IMR-90 (cell line): ENCODE measurements around the gene SDHA.

Experiments
- BHLHE40 ChIP-seq: fragments of 150-350 bp; IDR thresholded peaks from 2 replicates; pipeline ENCODE4 v1.6.1; 2016; ENCODE audit warnings: mild to moderate bottlenecking, low read depth, low read length
- CEBPB ChIP-seq: IDR thresholded peaks from 2 replicates; pipeline ENCODE4 v1.6.1; 2012; ENCODE audit warnings: low read depth, low read length, improper control_type of control experiment
- CTCF ChIP-seq: conservative IDR thresholded peaks from 2 replicates; pipeline ENCODE4 v1.5.1; 2012; ENCODE audit warnings: mild to moderate bottlenecking, low read depth, low read length, improper control_type of control experiment
- MAFK ChIP-seq: IDR thresholded peaks from 2 replicates; pipeline ENCODE4 v1.6.1; 2012; ENCODE audit warnings: low read depth, low read length, improper control_type of control experiment
- MXI1 ChIP-seq: IDR thresholded peaks from 2 replicates; pipeline ENCODE4 v1.6.1; 2012; ENCODE audit warnings: low read depth, mild to moderate bottlenecking, low read length, moderate library complexity, borderline replicate concordance
- NFE2L2 ChIP-seq: fragments of 150-350 bp; IDR thresholded peaks from 2 replicates; pipeline ENCODE4 v1.6.1; 2016; ENCODE audit warnings: low read depth, mild to moderate bottlenecking, low read length
- POLR2A ChIP-seq: IDR thresholded peaks from 2 replicates; pipeline ENCODE4 v1.6.1; 2012; ENCODE audit warnings: mild to moderate bottlenecking, low read depth, low read length
- RAD21 ChIP-seq: IDR thresholded peaks from 2 replicates; pipeline ENCODE4 v1.6.1; 2012; ENCODE audit warnings: low read length, improper control_type of control experiment
- RCOR1 ChIP-seq: IDR thresholded peaks from 2 replicates; pipeline ENCODE4 v1.6.1; 2012; ENCODE audit warnings: mild to moderate bottlenecking, low read length, improper control_type of control experiment; ENCODE audit not compliant: insufficient replicate concordance
- SMC3 ChIP-seq: fragments of 150-350 bp; IDR thresholded peaks from 2 replicates; pipeline ENCODE4 v1.6.1; 2016; ENCODE audit warnings: low read depth, mild to moderate bottlenecking, antibody characterized with exemption, low read length, moderate library complexity
- TF ChIP-seq, protein P1 (sequence below): fragments of 150-350 bp; IDR thresholded peaks from 2 replicates; pipeline ENCODE4 v1.6.1; 2017; ENCODE audit warnings: mild to moderate bottlenecking, antibody characterized with exemption, low read length, low read depth

DNA sequence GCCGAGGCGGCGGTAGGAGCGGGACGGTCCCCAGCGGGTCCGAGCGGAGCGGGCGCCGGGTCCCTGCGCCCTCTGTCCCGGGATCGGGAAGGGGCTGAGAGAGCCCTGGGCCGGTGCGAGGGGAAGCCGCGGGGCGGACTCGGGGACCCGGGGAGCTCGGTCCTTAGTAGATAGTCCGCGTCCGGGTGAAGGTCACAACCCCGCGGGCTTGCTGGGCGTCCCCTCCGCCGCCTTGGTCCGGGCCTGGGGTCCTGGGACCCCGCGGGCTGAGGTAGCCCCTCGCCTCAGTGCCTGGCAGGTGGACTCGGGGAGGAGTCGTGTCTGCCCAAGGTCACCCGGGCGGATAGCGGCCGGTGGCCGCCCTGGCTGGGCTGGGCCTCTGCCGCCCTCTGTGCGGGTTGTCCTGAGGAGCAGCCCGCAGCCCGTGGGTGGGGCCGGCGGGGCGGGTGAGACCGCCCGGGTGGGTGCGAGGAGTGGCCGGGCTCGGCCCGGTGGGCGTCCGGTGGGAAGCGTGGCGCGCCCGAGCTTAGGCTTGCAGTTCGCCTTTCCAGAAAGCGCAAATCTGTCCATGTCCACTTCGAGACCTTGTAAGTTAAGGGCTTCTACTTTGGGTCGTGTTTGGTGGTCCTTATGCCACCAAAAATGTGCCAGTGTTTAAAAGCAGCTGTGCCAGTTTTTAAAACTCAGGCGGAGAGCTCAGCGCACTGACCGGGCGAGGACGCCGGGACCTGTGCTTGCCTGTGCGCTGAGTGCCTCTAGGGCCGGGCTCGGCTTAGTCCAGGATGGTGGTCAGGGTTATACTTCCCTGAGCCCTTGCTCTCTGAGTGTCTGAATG, 554 bp downstream of the SDHA start:
- TF ChIP-seq MXI1 (no peak), CTCF (no peak), RAD21 (no peak), NFE2L2 (no peak), POLR2A (no peak), RCOR1 (no peak), CEBPB (no peak), BHLHE40 (no peak), SMC3 (no peak), MAFK (no peak)
- TF ChIP-seq, protein P1, sequence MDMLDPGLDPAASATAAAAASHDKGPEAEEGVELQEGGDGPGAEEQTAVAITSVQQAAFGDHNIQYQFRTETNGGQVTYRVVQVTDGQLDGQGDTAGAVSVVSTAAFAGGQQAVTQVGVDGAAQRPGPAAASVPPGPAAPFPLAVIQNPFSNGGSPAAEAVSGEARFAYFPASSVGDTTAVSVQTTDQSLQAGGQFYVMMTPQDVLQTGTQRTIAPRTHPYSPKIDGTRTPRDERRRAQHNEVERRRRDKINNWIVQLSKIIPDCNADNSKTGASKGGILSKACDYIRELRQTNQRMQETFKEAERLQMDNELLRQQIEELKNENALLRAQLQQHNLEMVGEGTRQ, result no peak
